SKM-1 treated with dmso at 0.1 percent for 144 hours (cell line): ENCODE measurements around the gene TCEANC.

Source experiments
- DNase-seq: peaks from one replicate; lab custom pipeline; 2025; ENCODE audit not compliant: unreplicated experiment; lab: John Stamatoyannopoulos, UW

Gene TCEANC

DNA sequence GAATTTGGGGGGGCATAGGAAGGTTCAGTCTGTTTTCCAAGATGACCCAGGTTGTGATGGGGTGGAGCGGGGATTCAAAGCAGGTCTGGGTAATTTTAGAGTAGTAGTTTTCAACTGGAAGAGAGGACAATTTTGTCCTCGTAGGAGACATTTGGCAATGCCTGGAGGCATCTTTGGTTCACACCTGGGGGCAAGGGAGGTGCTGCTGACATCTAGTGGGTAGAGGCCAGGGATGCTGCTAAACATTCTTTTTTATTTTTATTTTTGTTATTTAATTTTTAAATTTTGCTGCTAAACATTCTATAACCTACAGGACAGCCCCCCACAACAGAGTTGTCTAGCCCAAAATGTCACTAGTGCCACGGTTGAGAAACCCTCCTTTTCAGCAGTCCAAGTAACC, 37.9 kb downstream of the TCEANC start:
- DNase-seq: no peak

GRCh38 chrX:13691841-13692371, 39.0 kb downstream of the TCEANC start:
- no peak for DNase-seq

DNA sequence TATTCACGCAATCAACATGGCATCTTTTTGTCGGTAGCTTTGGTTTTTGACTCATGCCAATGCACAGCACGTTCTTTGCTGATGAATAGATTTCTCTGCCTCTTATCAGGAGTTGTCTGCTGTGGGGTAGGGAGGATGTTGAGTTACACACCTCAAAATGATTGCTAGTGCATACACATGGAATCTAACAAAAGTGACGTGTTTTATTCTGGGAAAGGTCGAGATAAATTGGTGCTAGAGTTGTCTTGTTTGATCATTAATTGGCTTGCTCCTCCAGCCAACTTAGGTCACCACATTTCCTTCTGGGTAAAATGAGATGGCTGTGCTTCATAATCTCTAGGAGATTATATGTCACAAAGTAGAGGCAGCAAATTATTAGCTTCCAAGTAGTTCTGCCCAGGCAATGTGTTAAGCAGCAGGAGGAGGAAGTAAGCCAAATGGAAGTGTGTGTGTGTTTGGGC, 39.9 kb downstream of the TCEANC start:
- no peak for DNase-seq

DNA sequence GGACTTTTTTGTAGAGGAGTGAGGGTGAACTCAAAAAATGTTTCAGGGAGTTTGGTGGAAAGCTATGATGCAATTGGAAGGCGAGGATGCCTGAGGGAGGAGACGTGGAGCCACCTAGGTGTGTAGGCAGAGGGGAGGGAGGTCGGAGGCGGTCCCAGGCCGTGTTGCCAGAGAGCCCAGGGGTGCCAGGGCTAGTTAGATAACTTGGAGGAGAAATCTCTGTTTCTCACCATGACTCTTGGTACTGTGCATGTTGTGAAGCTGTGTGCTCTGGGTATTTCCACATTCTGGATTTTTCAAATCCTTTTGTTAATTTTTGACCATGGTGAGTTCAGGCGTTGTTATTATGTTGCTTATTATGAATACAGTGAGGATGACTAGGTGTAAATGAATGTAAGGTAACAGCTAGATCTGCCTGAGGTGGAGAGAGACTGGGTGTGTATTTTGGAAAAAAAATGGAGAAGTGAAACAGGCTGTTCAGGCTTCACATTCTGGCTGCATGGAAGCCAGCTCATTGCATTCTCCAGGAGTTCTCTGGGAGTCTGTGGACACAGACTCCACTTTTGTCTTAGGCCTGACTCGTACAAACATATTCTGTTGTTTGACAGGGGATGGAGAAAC, 40.5 kb downstream of the TCEANC start:
- DNase-seq: no peak

- DNase-seq: no peak
Observed at GRCh38 chrX:13694359-13694758, 41.4 kb downstream of the TCEANC start.

GRCh38 chrX:13694983-13695382, 42.0 kb downstream of the TCEANC start:
- DNase-seq: no peak

- DNase-seq: peak; percentile 40
Observed at GRCh38 chrX:13695601-13696115, 42.7 kb downstream of the TCEANC start.

DNA sequence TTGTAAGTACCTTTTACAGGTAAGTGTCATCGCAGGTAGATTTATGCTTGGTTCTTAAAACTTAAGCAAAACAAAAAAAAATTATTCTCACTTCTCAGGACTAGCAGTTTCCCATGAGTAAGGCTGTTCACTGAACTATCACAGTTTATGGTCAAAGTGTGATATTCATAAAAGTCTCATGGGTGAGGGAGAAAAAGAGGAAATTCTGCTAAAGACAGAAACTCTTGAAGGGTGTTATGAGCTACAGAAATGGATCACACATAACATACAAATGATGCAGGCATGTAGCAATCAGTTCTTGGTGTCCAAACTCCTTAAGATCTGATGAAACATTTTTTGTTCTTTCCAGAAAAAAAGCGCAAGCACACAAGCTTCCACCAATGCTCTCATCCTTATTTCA, 44.5 kb downstream of the TCEANC start:
- DNase-seq: no peak

GRCh38 chrX:13697976-13698375, 45.0 kb downstream of the TCEANC start:
- no peak for DNase-seq

- DNase-seq: no peak
Observed at GRCh38 chrX:13698432-13698831, 45.5 kb downstream of the TCEANC start.

- DNase-seq: no peak
Observed at GRCh38 chrX:13699183-13699826, 46.4 kb downstream of the TCEANC start.

GRCh38 chrX:13700380-13700779, 47.4 kb downstream of the TCEANC start:
- no peak for DNase-seq

GRCh38 chrX:13702111-13702789, 49.3 kb downstream of the TCEANC start:
- DNase-seq: no peak

GRCh38 chrX:13703135-13703534, 50.2 kb downstream of the TCEANC start:
- no peak for DNase-seq

GRCh38 chrX:13703589-13703988, 50.6 kb downstream of the TCEANC start:
- DNase-seq: no peak

- DNase-seq: no peak
Observed at GRCh38 chrX:13711141-13711540, 58.2 kb downstream of the TCEANC start.
